Large intestine (tissue), 3 donors: ENCODE results near the gene IL13RA1. TPM values are rescaled to one million over a fixed set of nuclear protein-coding genes. Genes with fewer than 3 reads are reported as not detected.
"Not testable (repeated sequence)": the region's sequence is repeated elsewhere in the genome, so short reads cannot be mapped to it uniquely, and the experiment has no call there.

Experiments used
- DNase-seq, 2 donors: peaks; one replicate each; pipeline versions ENCODE4 v3.0.0 to v3.0.0-alpha.2; 2013
- H3K27ac ChIP-seq: one replicate; pipeline ENCODE4 v1.5.1; 2013; ENCODE audit warnings: low read length
- H3K27me3 ChIP-seq: 2 replicates; pipeline ENCODE4 v1.6.1; 2013; ENCODE audit warnings: low read length; ENCODE audit not compliant: control insufficient read depth, insufficient read depth
- H3K36me3 ChIP-seq: 2 replicates; pipeline ENCODE4 v1.6.1; 2013; ENCODE audit warnings: low read length; ENCODE audit not compliant: control insufficient read depth, insufficient read depth
- H3K4me1 ChIP-seq: one replicate; pipeline ENCODE4 v1.6.1; 2013; ENCODE audit warnings: low read length; ENCODE audit not compliant: control insufficient read depth, insufficient read depth
- H3K4me3 ChIP-seq: one replicate; pipeline ENCODE4 v1.5.1; 2013; ENCODE audit warnings: low read length
- H3K9me3 ChIP-seq: one replicate; pipeline ENCODE4 v1.6.1; 2013; ENCODE audit warnings: mild to moderate bottlenecking, low read depth, low read length, moderate library complexity; ENCODE audit not compliant: control insufficient read depth
- WGBS: methylation state at CpG from one replicate; pipeline ENCODE4 v1.1.5; 2013; ENCODE audit warnings: low lambda C conversion rate; ENCODE audit not compliant: insufficient coverage; 5-methylcytosine and 5-hydroxymethylcytosine counted together
- polyA plus RNA-seq: library from polyadenylated mRNA; unstranded; fragments of 120-200 nt; gene quantifications from one replicate; pipeline ENCODE4 v1.2.1, GENCODE V29; 2013

Gene IL13RA1
- polyA plus RNA-seq, 1 donor, result 65.5 TPM

GRCh38 chrX:118772051-118772450 lies 44.6 kb downstream of the IL13RA1 start:
- Histone ChIP-seq H3K27ac (no peak overlapping the region), H3K4me3 (no peak overlapping the region), H3K36me3 (peaks cover 15% of the 10 kb centered on the region), H3K27me3 (no peaks in the 10 kb centered on the region), H3K9me3 (no peaks in the 10 kb centered on the region), H3K4me1 (no peaks in the 10 kb centered on the region)
- DNase-seq, result no peak
- 100% methylated on average over 4 of the region's 4 CpGs for WGBS

- H3K27me3 ChIP-seq, result no peaks in the 10 kb centered on the region
- H3K9me3 ChIP-seq, result no peaks in the 10 kb centered on the region
- no CpG with 5 or more reads among the region's 5 CpGs for WGBS
- peak; percentile 45 to 80 for DNase-seq
- peaks cover 12% of the 10 kb centered on the region for H3K36me3 ChIP-seq
- no peak overlapping the region for H3K4me3 ChIP-seq
- H3K27ac ChIP-seq, result peak overlapping the region; percentile 53
- H3K4me1 ChIP-seq, result no peaks in the 10 kb centered on the region
These were observed 46.4 kb downstream of the IL13RA1 start for GRCh38 chrX:118773782-118774181.

GRCh38 chrX:118779581-118779980 lies 52.2 kb downstream of the IL13RA1 start:
- H3K27ac ChIP-seq, result no peak overlapping the region
- no peak overlapping the region for H3K4me3 ChIP-seq
- WGBS, result no CpG with 5 or more reads among the region's 2 CpGs
- no peaks in the 10 kb centered on the region for H3K4me1 ChIP-seq
- H3K27me3 ChIP-seq, result no peaks in the 10 kb centered on the region
- peaks cover 2% of the 10 kb centered on the region for H3K36me3 ChIP-seq
- H3K9me3 ChIP-seq, result no peaks in the 10 kb centered on the region
- DNase-seq, result no peak

- H3K4me1 ChIP-seq, result no peaks in the 10 kb centered on the region
- no peaks in the 10 kb centered on the region for H3K9me3 ChIP-seq
- no peak overlapping the region for H3K27ac ChIP-seq
- no peak overlapping the region for H3K4me3 ChIP-seq
- peaks cover 2% of the 10 kb centered on the region for H3K36me3 ChIP-seq
- WGBS, result no CpG with 5 or more reads among the region's 2 CpGs
- DNase-seq, result no peak
- H3K27me3 ChIP-seq, result no peaks in the 10 kb centered on the region
These were observed 53.1 kb downstream of the IL13RA1 start for GRCh38 chrX:118780509-118780908.

GRCh38 chrX:118780911-118781310 lies 53.5 kb downstream of the IL13RA1 start:
- H3K9me3 ChIP-seq, result no peaks in the 10 kb centered on the region
- H3K4me3 ChIP-seq, result no peak overlapping the region
- DNase-seq, result peak in 1 of 2 donors; percentile 8
- no peaks in the 10 kb centered on the region for H3K4me1 ChIP-seq
- peaks cover 2% of the 10 kb centered on the region for H3K36me3 ChIP-seq
- no CpG with 5 or more reads among the region's 1 CpG for WGBS
- H3K27ac ChIP-seq, result no peak overlapping the region
- no peaks in the 10 kb centered on the region for H3K27me3 ChIP-seq

GRCh38 chrX:118795528-118796280 lies 68.3 kb downstream of the IL13RA1 start:
- peaks cover 2% of the 10 kb centered on the region for H3K36me3 ChIP-seq
- WGBS, result no CpG with 5 or more reads among the region's 5 CpGs
- H3K27me3 ChIP-seq, result no peaks in the 10 kb centered on the region
- no peak overlapping the region for H3K4me3 ChIP-seq
- no peak overlapping the region for H3K27ac ChIP-seq
- H3K9me3 ChIP-seq, result no peaks in the 10 kb centered on the region
- DNase-seq, result no peak
- H3K4me1 ChIP-seq, result no peaks in the 10 kb centered on the region

GRCh38 chrX:118802857-118803256 lies 75.5 kb downstream of the IL13RA1 start:
- no CpG with 5 or more reads among the region's 1 CpG for WGBS
- no peak overlapping the region for H3K4me3 ChIP-seq
- no peaks in the 10 kb centered on the region for H3K27me3 ChIP-seq
- H3K4me1 ChIP-seq, result no peaks in the 10 kb centered on the region
- H3K36me3 ChIP-seq, result no peaks in the 10 kb centered on the region
- no peak for DNase-seq
- H3K9me3 ChIP-seq, result no peaks in the 10 kb centered on the region
- no peak overlapping the region for H3K27ac ChIP-seq

- Histone ChIP-seq H3K4me3 (no peak overlapping the region), H3K9me3 (no peaks in the 10 kb centered on the region), H3K27ac (no peak overlapping the region), H3K4me1 (no peaks in the 10 kb centered on the region), H3K27me3 (no peaks in the 10 kb centered on the region), H3K36me3 (no peaks in the 10 kb centered on the region)
- DNase-seq, result peak; percentile 15 to 28
- WGBS, result no CpG with 5 or more reads among the region's 4 CpGs
These were observed 80.0 kb downstream of the IL13RA1 start for GRCh38 chrX:118807151-118808017.

GRCh38 chrX:118817257-118817656 lies 89.9 kb downstream of the IL13RA1 start:
- H3K27me3 ChIP-seq, result peaks cover 11% of the 10 kb centered on the region
- no CpG with 5 or more reads among the region's 4 CpGs for WGBS

GRCh38 chrX:118823263-118824172 lies 96.1 kb downstream of the IL13RA1 start, which contains the start of gene ZCCHC12:
TSS of gene ZCCHC12 (plus strand) at chrX:118823824. CDS start at chrX:118825245, 1,421 bp downstream.
- H3K4me3 ChIP-seq, result peak within 1 kb of the TSS; percentile 32
- no CpG with 5 or more reads among the region's 51 CpGs for WGBS
- H3K9me3 ChIP-seq, result no peaks in the 10 kb centered on the region
- no peak within 1 kb of the TSS for H3K27ac ChIP-seq
- H3K36me3 ChIP-seq, result no peaks in the 10 kb centered on the region
- H3K27me3 ChIP-seq, result peaks cover 69% of the 10 kb centered on the region
- H3K4me1 ChIP-seq, result no peaks in the 10 kb centered on the region
- DNase-seq, result peak; percentile 23 to 45

More at GRCh38 chrX:118817257-118817656, 89.9 kb downstream of the IL13RA1 start:
- not testable (repeated sequence) for H3K4me3 ChIP-seq, H3K36me3 ChIP-seq, H3K4me1 ChIP-seq, H3K9me3 ChIP-seq, H3K27ac ChIP-seq, DNase-seq
